Common myeloid progenitor, CD34-positive (primary cell): ENCODE data around the gene MEPE.

Source experiments
- CTCF ChIA-PET: fragments of 350-600 bp; sonication (Branson Sonifier 250); formaldehyde crosslinking; loops from one replicate; lab custom pipeline; 2021; ENCODE audit warnings: antibody characterized with exemption; lab: Charles Lee
- POLR2A ChIA-PET: fragments of 350-600 bp; sonication (Branson Sonifier 250); formaldehyde crosslinking; loops from one replicate; lab custom pipeline; 2021; ENCODE audit warnings: antibody characterized with exemption; lab: Charles Lee
- DNase-seq, 3 donors: peaks; one replicate each; pipeline versions ENCODE4 v3.0.0 to v3.0.0-alpha.2; 2013
- H3K27ac ChIP-seq, 2 experiments: 1 replicate in 1 of 2; 2 replicates in 1 of 2; pipeline ENCODE4 v1.7.0; 2013; ENCODE audit warnings: inconsistent platforms in 2 of 2, low read length in 2 of 2, mild to moderate bottlenecking in 2 of 2, low read depth in 1 of 2, moderate library complexity in 1 of 2; ENCODE audit not compliant: severe bottlenecking in 2 of 2, insufficient read depth in 1 of 2, poor library complexity in 1 of 2
- H3K27me3 ChIP-seq, 5 experiments: replicated peaks in 2 of 5; 1 replicate in 3 of 5; 2 replicates in 2 of 5; pipeline versions ENCODE4 v1.6.1 to v1.7.0; 2013; ENCODE audit warnings: low read length in 4 of 5, mild to moderate bottlenecking in 2 of 5, moderate library complexity in 2 of 5, inconsistent platforms in 1 of 5; ENCODE audit not compliant: insufficient read depth in 5 of 5, control insufficient read depth in 4 of 5
- H3K36me3 ChIP-seq, 4 experiments: 1 replicate in 2 of 4; 2 replicates in 2 of 4; pipeline versions ENCODE4 v1.6.1 to v1.7.0; 2013; ENCODE audit warnings: low read length in 3 of 4, control low read depth in 1 of 4, mild to moderate bottlenecking in 1 of 4; ENCODE audit not compliant: control insufficient read depth in 4 of 4, insufficient read depth in 4 of 4
- H3K4me1 ChIP-seq, 4 experiments: 1 replicate in 3 of 4; 2 replicates in 1 of 4; pipeline versions ENCODE4 v1.6.1 to v1.7.1; 2013; ENCODE audit warnings: low read length in 3 of 4, mild to moderate bottlenecking in 3 of 4, control low read depth in 1 of 4, inconsistent platforms in 1 of 4, moderate library complexity in 1 of 4; ENCODE audit not compliant: control insufficient read depth in 4 of 4, insufficient read depth in 4 of 4; ENCODE audit errors: control extremely low read depth in 1 of 4
- H3K4me3 ChIP-seq, 7 experiments: 1 replicate in 4 of 7; 2 replicates in 3 of 7; pipeline versions ENCODE4 v1.5.1 to v1.7.0; 2013; ENCODE audit warnings: mild to moderate bottlenecking in 7 of 7, low read length in 6 of 7, moderate library complexity in 6 of 7, inconsistent platforms in 2 of 7, low read depth in 2 of 7, control low read depth in 1 of 7; ENCODE audit not compliant: insufficient read depth in 4 of 7, control insufficient read depth in 1 of 7; ENCODE audit errors: extremely low read depth in 1 of 7
- H3K9me3 ChIP-seq, 5 experiments: 1 replicate in 4 of 5; 2 replicates in 1 of 5; pipeline versions ENCODE4 v1.6.1 to v1.7.1; 2013; ENCODE audit warnings: low read length in 4 of 5, mild to moderate bottlenecking in 2 of 5, inconsistent platforms in 1 of 5, low read depth in 1 of 5, moderate library complexity in 1 of 5; ENCODE audit not compliant: control insufficient read depth in 4 of 5, insufficient read depth in 2 of 5; ENCODE audit errors: control extremely low read depth in 1 of 5
- WGBS: methylation state at CpG from one replicate; pipeline ENCODE4 v1.1.5; 2013; ENCODE audit not compliant: insufficient coverage; 5-methylcytosine and 5-hydroxymethylcytosine counted together

Gene MEPE

DNA sequence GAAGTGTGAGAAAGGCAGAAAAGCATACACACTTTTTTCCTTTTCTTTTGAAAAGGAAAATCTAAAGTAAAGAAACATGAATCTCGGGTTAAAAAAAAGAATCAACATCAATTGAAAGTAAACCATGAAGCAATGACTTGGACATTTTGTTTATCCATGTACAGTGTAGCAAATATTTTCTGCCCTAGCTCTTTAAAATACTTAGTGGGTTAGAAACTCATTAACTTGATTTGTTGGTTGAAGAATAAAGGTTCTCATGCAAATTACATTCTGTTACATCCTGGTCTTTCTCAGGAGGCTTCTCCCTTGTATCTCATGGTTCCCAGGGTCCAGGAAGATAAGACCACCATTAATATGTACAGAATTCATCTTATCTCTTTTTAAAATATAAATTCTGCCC, 9.0 kb upstream of the MEPE start:
- Histone ChIP-seq H3K9me3 (no peaks in the 10 kb centered on the region), H3K27ac (no peak overlapping the region), H3K4me3 (no peak overlapping the region), H3K27me3 (no peaks in the 10 kb centered on the region), H3K4me1 (peaks cover 0 to 2% (median 0%) of the 10 kb centered on the region in 4 experiments), H3K36me3 (no peaks in the 10 kb centered on the region)
- 80% methylated on average over 1 of the region's 1 CpG for WGBS
- ChIA-PET POLR2A (no interaction called here), CTCF (interaction anchor here (0.7 to 1.1 kb wide), 2 partner anchors 12 to 19 kb away, joined by 3 to 4 read pairs; no protein-coding TSS in a partner anchor)
- DNase-seq: no peak

GRCh38 chr4:87824352-87824751, 8.4 kb upstream of the MEPE start:
- no peak for DNase-seq

GRCh38 chr4:87834401-87834800, 1.6 kb downstream of the MEPE start:
- POLR2A ChIA-PET: no interaction called here
- Histone ChIP-seq H3K9me3 (no peaks in the 10 kb centered on the region), H3K36me3 (no peaks in the 10 kb centered on the region), H3K4me3 (no peak overlapping the region), H3K27ac (no peak overlapping the region), H3K27me3 (no peaks in the 10 kb centered on the region), H3K4me1 (no peaks in the 10 kb centered on the region)
- DNase-seq: no peak
- WGBS: no CpG with 5 or more reads among the region's 2 CpGs
- CTCF ChIA-PET: interaction anchor here (1.0 kb wide), 1 partner anchor 14 kb away, joined by 3 read pairs; no protein-coding TSS in a partner anchor

More at GRCh38 chr4:87824352-87824751, 8.4 kb upstream of the MEPE start:
- Histone ChIP-seq H3K4me3 (no peak overlapping the region), H3K27me3 (no peaks in the 10 kb centered on the region), H3K27ac (no peak overlapping the region), H3K4me1 (no peaks in the 10 kb centered on the region), H3K9me3 (no peaks in the 10 kb centered on the region), H3K36me3 (no peaks in the 10 kb centered on the region)
- no CpG with 5 or more reads among the region's 1 CpG for WGBS
- ChIA-PET POLR2A (no interaction called here), CTCF (no interaction called here)

DNA sequence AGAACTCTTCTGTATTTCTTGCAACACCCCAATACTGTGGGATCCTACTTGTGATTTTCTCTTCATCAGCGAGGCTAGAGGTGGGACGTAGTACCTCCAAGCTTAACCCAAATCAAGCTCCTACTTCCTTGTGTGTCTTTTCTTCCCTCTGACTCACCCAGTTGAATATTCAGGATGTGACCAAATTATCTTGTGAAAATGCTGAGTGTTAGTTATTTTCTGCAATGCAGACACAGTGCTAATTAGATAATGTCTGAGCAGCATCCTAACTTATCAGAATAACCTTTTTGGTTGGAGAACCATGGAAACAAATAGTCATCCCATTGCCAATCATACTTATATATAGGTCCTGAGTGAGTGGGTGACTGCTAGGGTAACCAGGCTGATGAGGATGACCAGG, 2.4 kb downstream of the MEPE start:
- CTCF ChIA-PET: interaction anchor here (1.3 kb wide), 1 partner anchor 12 kb away, joined by 4 read pairs; no protein-coding TSS in a partner anchor
- no peak for DNase-seq
- Histone ChIP-seq H3K27ac (no peak overlapping the region), H3K4me1 (no peaks in the 10 kb centered on the region), H3K27me3 (no peaks in the 10 kb centered on the region), H3K9me3 (no peaks in the 10 kb centered on the region), H3K36me3 (no peaks in the 10 kb centered on the region), H3K4me3 (no peak overlapping the region)
- POLR2A ChIA-PET: no interaction called here
- 100% methylated on average over 2 of the region's 2 CpGs for WGBS

- H3K36me3 ChIP-seq: no peaks in the 10 kb centered on the region
- H3K27me3 ChIP-seq: no peaks in the 10 kb centered on the region
- ChIA-PET CTCF (interaction anchor here (1.3 kb wide), 1 partner anchor 13 kb away, joined by 4 read pairs; no protein-coding TSS in a partner anchor), POLR2A (no interaction called here)
- H3K4me3 ChIP-seq: no peak overlapping the region
- no peak for DNase-seq
- no peaks in the 10 kb centered on the region for H3K9me3 ChIP-seq
- H3K4me1 ChIP-seq: no peaks in the 10 kb centered on the region
- WGBS: 100% methylated on average over 1 of the region's 2 CpGs
- no peak overlapping the region for H3K27ac ChIP-seq
These were observed 3.0 kb downstream of the MEPE start for GRCh38 chr4:87835743-87836142.

- Histone ChIP-seq H3K36me3 (no peaks in the 10 kb centered on the region), H3K27me3 (no peaks in the 10 kb centered on the region), H3K9me3 (no peaks in the 10 kb centered on the region), H3K4me3 (no peak overlapping the region), H3K27ac (no peak overlapping the region), H3K4me1 (peaks cover 0 to under 1% (median 0%) of the 10 kb centered on the region in 4 experiments)
- 100% methylated on average over 1 of the region's 6 CpGs for WGBS
- POLR2A ChIA-PET: interaction anchor here (0.6 kb wide), 1 partner anchor 11 kb away, joined by 3 read pairs; no protein-coding TSS in a partner anchor
- peak in 1 of 3 donors; percentile 29 for DNase-seq
- CTCF ChIA-PET: interaction anchor here (0.8 to 3.8 kb wide), 12 partner anchors 8 to 294 kb away, joined by 3 to 24 read pairs (median 4); no protein-coding TSS in a partner anchor
These were observed 5.4 kb downstream of the MEPE start for GRCh38 chr4:87838205-87838604.

- peak; percentile 32 to 63 (median 60) for DNase-seq
- Histone ChIP-seq H3K9me3 (no peaks in the 10 kb centered on the region), H3K4me1 (peaks cover 0 to 9% (median 3%) of the 10 kb centered on the region in 4 experiments), H3K36me3 (no peaks in the 10 kb centered on the region), H3K27ac (no peak overlapping the region), H3K4me3 (no peak overlapping the region), H3K27me3 (no peaks in the 10 kb centered on the region)
- ChIA-PET POLR2A (no interaction called here), CTCF (interaction anchor here (0.8 to 3.8 kb wide), 11 partner anchors 9 to 295 kb away, joined by 3 to 24 read pairs (median 4); no protein-coding TSS in a partner anchor)
- WGBS: 17% methylated on average over 3 of the region's 7 CpGs
These were observed 6.3 kb downstream of the MEPE start for GRCh38 chr4:87838890-87839591.
